ENCODE results near the gene LRFN2.

LRFN2 gene

DNA sequence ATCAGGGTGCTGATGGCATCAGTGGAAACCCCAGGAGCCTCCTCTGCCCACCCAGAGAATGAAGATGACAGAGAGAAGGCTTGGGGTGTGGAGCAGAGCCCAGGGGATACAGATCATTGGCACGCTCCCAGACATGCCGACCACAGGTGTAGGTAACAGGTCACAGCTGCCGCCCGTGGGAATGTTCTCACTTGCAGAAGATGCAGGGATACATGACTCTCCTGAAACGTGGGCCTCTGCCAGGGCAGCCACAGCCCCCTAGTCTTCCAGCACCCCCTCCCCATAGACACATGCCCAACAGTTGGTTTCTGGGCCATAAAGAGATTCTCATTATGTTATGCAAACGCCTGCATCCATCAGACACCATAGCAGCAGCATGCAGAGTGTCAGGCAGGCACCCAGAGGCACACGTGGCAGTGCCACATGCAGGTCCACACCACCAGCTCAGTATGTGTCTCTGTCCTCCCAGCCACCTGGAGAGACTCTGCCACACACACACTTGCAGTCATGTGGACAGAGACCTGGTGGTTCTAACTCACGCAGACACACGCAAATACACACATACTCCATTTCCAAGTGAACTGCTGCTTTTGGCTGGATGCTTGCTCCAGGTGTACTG, 45.5 kb downstream of the LRFN2 start:
- no peak for FAIRE-seq

DNA sequence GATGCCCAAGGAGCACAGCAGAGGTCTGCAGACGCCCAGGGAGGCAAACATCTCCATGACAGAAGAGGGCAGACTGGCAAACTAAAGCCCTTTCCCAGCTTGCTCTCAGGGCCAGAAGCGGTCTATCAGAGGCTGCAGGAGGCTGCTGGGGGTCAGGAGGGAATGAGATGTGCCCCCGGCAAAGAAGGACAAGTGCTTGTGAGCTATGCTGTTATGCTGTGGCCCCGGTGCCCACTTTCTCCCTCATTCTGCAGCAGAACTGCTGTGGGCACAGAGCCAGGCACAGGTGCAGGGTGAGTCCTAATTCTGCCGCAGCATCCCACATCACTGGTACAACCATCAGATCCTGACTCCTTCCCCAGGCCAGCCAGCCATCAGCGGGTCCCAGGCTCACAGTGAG, 46.4 kb downstream of the LRFN2 start:
- no peak for FAIRE-seq

DNA sequence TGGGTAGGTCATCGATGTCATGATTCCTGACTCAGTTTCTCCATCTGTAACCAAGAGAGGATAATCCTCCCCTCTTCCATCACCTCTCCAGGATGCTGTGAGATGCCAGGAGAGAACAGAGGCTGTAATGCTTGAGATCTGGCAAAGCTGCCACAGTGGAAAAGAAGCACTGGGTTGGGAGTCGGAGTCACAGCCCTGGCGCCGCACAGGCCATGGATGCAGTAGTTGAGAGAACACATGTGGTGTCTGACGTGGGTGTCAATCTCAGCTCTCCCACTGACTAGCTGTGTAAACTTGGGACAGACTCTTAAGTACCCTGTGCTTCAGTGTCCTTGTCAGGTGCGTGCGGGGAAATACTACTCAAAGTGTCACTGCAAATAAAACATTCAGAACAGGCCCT, 47.3 kb downstream of the LRFN2 start:
- no peak for FAIRE-seq

DNA sequence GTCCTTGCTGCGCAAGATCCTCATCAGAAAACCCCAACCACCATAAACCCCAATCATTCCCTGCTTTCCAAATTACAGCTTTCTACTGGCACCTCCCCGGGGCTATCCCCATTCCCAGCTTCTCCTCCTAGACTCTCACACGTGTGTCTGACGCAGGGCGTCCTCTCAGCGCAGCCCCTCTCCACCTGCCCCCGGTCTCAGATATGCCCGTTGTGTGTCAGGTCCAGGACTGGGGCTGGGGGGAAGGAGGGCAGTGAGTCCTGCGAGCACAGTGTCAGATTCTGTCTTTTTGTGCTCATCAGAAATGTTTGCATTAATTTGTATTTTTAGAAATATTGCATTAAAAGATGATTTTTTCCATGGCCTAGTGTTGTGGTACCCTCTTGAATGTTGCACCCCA, 48.6 kb downstream of the LRFN2 start:
- FAIRE-seq = no peak

DNA sequence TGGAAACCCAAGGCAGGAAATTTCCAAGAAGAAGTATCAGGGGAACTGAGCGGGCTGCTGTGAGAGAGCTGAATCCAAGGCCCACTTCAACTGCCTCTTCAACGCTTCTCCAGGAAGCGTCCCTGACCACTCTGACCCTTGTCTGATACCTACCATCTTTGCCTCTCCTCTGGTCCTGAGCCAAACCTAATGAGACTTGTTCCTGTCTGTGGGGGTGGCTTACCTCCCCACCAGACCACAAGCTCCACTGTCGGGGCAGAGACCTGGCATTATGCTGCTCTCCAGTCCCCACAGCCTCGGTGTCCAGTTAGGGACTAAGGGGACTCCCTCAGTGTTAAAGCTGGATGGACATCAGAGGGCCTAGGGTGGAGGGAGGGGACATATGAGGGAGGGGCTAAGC, 49.7 kb downstream of the LRFN2 start:
- FAIRE-seq = no peak

DNA sequence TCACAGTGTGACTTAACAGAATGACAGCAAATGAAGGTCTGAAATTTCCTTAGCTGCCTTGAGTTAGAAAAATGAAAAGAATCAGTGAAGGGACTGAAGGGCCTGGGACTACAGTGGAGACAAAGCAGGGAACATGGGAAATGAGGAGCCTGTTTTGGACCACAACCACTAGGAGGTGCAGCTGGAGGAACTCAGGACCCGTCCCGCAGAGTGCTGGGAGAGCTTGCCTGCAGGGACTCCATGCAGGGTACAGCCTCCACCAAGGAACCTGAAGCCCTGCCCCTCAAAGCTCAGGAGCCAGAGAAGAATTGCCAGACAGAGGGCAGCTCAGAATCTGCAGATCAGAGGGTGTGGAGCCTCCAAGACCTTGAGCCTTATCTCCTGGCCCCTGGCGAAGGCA, 50.7 kb downstream of the LRFN2 start:
- no peak for FAIRE-seq

DNA sequence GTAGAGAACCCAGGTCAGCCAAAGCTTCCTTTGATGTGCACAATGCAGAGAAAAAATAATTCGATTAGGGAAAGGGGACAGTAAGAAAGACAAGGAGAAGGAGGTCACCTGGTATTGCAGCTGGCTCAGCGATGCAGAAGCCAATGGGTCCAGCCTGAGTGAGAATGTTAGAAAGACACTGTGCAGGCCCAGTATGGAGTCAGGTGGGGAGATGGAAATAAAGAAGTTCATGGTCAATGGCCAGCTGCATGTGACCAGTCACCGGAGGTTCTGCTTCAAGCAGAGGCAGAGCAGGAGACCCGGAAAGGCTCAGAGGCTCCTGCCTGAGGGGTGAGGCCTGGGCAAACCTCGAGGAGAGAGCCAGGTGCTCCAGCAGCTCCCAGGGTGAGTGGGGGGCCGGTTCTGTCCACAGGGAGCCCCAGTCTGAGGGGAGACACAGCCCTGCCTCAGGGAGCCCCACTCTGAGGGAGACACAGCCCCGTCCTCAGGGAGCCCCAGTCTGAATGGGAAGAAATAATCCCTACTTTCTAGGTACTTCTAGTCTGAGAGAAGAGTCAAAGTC, 51.3 kb downstream of the LRFN2 start:
- no peak for FAIRE-seq

DNA sequence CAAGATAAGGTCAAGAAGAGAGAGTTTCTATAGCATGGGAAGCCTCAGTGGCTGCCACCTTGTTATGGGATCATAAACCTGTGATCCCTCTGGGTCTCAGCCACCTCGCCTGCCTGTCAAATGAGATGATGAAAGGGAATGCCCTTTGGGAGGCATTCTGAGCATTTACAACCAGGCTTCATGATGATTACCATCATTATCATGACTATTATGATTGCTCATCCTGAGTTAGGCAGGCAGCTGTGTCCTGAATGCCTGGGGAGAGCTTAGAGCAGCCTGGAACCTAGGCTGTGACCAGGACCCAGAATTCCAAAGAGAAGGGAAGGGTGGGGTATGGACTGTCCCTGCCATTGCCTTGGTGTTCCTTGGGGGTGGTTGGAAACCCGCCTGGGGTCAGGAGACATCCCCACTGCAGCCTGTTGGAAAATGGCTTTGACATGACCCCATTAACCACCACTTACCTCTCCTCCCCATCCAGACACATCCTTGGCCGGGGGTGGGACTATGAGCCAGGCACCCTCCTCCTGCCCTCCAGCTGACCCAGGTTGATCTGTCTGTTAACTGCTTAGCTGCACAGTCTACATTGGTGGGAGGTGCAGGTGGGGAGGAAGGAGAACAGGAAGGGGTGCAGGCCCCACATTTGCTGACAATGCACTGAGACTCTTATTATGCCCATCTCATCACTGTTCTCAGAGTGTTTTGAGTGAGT, 51.9 kb downstream of the LRFN2 start:
- FAIRE-seq = no peak

DNA sequence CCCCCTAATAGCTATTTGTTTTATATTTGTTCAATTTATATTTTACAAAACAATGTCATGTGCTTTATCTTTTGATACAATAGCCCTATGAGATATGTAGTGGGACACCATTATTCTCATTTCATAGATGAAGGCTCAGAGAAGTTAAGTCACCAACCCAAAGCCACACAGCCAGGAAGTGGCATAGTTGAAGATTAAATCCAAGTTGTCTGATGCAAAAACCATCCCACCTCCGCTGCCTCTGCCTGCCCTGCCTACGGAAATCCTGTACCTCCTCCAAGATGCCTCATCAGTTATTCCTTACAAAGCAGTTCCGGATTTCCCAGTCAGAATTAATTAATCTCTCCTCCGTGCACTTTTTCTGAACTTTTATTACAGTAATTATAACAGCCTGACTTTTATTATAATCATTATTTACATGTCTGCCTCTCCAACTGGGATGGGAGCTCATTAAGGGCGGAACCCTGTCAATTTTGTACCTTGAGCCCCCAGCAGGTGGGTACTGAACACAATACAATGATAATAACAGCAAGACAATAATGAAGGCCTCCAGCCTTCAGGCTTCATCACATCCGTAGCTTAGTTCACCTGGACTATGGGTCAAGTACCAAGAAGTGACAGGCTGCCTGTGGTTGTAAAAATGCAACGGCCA, 54.7 kb downstream of the LRFN2 start:
- FAIRE-seq = no peak

DNA sequence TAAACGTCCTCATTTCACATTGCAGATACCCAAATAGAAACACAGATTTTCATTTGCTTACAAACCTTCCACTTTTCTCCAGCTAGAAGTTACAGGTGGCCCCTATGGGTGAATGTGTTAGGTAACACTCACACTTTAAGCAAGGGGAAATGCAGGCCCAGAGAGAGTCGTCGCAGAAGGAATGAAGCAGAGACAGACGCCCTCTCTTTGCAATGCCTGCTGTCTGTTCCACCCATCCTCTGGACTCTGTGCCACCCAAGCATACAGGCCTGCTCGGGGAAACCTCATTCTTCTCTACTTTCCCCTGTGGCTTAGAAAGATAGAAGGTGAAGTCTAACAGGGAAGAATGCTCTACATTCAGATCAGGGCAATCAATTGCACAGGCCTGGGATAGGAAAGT, 57.2 kb downstream of the LRFN2 start:
- FAIRE-seq = no peak

DNA sequence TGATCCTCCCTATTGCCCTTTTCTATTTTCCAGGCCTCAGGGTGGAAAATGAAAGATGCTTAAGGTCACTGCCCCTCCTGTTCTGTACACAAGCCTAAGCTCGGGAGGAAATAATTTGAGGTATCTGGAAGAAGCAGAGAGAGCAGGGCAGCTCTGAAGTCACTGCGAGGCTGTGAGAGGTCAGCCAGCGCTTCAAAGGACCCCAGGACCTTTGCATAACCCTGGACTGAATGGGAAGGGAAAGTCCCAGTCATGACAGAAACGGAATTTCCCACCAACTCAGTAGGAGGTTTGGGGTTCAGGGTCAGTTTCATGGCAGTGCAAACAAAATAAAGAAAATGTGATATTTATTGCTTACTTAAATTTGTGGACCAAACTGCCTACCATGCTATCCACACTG, 58.1 kb downstream of the LRFN2 start:
- FAIRE-seq = no peak

DNA sequence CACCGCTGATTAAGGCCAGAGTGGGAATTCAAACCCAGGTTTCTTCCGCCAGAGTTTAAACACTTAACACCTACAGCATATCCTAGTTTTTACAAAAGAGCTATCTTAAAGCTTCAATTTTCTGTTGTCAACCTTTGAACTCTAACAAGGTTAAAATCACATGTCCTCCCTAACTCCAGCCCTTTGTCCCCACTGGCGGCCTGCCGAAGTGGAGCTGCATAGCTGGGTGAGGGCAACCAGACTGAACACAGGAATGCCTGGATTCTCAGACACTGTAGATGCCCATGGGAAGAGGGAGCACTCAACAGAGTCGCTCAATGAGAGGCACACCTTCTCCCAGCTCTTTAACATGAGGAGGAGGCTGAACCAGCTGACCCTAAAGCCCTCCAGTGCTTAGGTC, 59.1 kb downstream of the LRFN2 start:
- no peak for FAIRE-seq

DNA sequence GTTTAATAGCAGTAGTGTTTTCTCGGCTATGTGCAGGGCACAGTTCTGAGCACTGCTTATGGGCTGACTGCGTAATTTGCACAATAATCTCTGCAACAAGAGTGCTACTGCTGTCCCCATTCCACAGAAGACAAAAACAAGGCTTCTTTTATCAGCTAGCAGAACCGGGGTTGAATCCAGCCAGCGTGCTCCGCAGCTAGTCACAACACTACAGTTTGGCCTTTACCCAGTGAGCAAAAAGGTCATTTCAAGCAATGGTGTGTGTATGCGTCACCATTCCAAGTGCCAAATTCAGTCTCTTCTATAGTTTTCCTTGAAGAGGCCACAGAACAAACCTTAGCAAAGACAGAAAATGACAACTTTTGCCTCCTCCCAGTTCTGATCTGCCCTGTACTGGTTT, 61.1 kb downstream of the LRFN2 start:
- FAIRE-seq = no peak

DNA sequence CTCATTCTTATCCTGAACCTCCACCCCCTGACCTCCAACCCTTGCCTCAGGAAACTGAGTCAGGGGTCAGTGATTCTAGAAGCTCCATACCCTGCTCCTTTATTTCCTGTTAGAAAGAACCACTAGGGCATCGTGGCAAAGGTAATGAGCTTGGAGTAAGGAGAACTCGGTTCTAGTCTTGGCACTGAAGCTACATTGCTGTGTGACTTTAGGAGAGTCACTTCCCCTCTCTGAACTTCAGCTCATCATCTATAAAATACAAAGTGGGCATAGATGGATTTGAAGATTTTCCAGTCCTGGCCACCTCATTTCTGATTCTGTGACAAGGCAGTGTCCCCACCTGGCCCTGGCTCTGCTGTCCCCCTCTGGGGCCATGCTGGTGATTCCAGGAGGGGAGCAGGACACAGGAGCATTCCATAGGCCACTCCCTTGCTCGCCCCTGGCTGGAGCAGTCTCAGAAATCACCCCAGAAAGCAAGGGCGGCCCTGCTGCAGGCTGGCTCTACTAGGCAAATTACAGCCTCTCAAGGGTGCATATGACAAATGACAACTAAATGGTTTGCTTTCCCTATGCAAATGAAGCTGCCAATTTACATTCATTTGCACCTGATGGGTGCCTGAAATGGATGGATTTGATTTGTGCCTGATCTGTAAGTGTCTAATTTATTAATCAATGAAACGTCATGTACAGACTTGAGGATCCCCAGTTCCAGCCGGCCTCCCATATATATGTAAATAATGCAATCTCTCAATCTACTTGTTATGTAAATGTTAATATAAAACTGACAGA, 62.2 kb downstream of the LRFN2 start:
- no peak for FAIRE-seq

DNA sequence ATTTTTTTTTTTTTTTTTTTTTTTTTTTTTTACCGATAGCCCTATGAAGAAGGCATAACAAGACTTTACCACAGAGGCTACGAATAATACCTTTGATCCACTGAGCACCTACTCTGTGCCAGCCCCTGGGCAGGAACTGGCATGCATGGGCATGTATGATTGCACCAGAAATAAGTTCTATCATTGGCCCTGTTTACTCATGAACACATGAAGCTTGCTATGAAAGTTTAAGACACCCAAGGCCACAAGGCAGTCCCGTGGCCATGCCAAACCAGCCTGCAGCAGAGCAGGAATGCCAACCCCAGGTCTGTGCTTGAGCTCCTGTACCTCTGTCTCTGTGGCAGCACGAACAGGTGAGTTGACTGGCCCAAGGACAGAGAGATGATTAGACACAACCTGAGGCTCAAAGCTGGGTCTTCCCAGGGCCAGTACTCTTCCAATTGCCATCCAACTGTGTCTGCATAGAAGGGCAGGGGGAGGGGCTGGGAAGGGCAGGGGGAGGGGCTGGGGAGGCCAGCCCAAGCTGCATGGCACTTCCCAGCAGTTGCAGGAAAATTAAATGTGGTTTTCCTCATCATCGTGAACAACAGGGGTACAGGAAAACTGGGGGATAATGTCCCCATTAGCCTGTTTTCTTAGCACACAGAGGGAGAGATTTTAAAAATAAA, 63.5 kb downstream of the LRFN2 start:
- no peak for FAIRE-seq

DNA sequence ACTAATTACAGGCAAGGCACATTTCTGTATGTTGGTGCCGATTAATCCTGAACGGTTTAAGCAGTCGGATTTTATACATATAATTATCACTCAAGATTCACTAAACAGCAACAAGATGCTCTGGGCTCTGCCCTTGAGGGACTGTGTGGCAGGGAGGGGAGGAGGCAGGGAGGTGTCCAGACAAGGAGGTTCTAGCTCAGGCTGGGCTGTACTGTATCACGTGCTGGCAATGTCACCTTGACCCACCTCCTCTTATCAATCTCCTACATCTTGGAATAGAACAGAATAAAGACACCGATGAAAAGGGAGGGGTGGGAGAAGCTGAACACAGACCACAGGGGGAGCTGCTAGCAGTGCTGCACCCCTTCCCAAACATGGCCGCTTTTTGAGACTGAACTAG, 65.7 kb downstream of the LRFN2 start:
- no peak for FAIRE-seq

DNA sequence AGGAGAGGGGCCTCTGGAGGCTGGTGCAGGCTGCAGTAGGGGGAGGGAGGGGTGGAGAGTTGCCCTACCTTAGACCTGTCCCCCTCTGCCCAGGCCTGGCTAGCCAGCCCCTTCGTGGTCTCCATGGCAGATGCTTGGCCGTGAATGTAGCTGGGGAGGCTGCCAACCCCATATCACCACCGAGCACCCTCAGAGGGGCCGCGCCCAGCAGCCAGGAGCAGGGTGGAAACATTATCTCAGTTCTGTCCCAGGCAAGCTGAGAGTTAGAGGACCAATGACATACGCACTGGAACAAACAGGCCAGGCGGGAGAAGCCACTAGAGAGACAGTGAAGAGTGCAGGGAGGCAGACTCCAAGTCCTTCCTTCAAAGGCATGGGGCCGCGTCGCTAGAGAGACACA, 66.5 kb downstream of the LRFN2 start:
- FAIRE-seq = no peak

DNA sequence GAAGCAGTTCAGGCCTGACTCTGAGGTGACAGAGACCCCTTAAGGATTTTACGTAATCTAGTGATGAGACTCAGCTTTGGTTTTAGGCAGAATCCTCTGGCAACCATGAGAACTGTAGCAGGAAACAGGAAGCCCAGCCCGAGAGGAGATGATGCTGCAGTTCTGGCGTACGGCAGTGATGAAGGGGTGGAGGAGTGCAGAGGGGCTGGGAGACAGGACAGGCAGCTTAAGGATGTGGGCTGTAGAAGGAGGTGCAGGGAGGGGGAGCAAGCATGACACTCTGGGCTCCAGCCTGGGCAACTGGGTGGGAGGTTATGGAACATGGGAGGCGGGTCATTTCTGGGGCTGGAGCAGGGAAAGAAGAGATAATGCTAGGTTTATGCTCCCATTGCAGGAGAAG, 67.1 kb downstream of the LRFN2 start:
- FAIRE-seq = no peak

DNA sequence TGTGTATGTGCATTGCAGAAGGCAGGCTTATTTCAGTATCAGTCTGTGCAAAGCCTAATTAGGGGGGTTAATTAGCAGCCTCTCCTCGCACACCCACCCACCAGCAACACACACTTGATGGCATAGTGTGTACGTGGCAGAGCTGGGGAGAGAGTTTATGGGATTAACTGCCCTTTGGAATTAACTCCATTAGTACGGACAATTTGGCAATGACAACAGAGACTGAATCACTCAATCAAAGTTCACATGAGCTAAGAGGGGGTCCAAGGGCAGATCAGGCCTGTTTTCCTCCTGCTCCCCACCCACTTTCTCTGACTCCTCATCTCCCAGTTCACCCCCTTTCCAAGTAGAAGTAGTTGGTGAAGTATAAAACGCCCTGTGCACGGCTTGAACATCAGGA, 69.5 kb downstream of the LRFN2 start:
- FAIRE-seq = no peak

DNA sequence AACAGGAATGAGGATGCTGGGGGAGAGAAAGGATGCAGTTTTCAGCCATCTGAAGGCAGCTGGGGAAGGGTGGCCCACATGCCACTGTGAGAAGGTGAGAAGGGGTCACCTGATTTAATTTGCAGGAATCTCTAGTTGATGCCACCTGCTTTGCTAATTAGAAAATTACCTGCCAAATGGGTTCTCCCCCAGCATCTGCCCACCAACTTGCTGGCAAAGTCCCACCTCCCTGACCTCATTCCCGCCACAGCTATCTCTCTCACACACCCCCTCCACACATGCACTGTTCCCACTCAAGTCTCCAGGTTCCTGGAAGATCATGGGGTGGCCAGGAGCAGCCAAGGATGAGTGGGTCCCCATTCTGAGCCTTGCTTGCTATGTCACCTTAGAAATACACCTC, 70.7 kb downstream of the LRFN2 start:
- FAIRE-seq = no peak

DNA sequence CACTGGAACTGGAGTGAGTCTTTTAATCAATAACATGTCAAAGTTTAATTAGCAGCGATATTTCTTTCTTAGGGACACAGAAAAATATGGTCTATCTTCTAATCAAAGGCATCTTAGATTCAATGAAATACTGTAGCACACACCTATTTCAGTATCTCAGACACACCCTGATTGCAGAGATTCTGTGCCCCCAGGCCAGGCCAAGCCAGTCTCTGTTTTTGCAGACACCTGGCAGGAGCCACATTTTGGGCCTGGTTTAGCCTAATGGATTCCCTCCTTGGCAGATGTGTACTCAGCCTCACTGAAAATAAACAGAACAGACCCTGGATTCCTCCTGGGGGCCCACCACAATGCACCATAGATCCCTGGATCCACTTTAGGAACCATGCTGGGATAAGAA, 74.8 kb downstream of the LRFN2 start:
- no peak for FAIRE-seq

DNA sequence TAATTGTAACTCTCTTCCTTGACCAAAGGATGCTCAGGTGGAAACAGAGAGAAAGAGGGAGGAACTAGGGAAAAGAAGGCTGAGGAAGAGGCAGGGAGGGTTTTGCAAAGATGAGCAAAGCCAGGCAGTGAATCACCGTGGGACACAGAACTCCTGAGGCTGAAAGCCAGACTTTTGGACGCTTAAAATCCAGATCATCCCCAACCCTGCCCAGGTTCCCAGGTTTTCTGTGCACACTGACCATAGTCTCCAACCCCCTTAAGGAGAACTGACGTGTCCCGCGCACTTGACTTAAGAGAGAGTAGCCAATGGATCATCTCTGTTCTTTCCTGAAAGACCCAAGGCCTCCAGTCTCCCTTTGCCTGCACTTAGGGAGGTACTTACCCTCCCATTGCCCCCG, 75.3 kb downstream of the LRFN2 start:
- no peak for FAIRE-seq

DNA sequence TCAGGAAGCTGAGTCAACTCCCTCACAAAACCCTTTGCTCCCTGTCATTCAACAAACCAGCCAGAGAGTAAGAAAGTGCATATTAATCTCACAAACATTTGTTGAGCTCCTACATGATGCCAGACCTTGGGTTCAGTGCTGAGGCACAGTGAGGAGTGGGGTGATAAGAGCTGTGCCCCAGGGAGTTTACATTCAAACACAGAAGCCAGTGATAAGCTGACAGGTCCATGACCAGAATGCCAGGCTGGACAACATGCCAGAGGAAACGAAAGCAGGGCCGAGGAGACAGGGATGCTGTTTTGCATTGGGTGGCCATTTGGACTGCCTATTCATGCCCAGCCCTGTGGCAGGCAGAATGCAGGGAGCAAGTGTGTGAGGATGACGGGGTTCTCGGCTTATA, 76.7 kb downstream of the LRFN2 start:
- no peak for FAIRE-seq

Data from endometrium (tissue), 2 donors.